ENCODE results near the gene CLK4.

The CLK4 gene

GRCh38 chr5:178637356-178638074, 10.7 kb upstream of the CLK4 start:
- DNase-seq (ENCODE audit: low spot score), result no peak

- DNase-seq (ENCODE audit: low spot score), result no peak
Observed at GRCh38 chr5:178632285-178632684, 5.4 kb upstream of the CLK4 start.

- DNase-seq (ENCODE audit: low spot score), result no peak
Observed at GRCh38 chr5:178630951-178631350, 4.1 kb upstream of the CLK4 start.

- no peak for DNase-seq (ENCODE audit: low spot score)
Observed at GRCh38 chr5:178630475-178630930, 3.7 kb upstream of the CLK4 start.

GRCh38 chr5:178627259-178627598, 379 bp upstream of the CLK4 start:
- no peak for DNase-seq (ENCODE audit: low spot score)

- DNase-seq (ENCODE audit: low spot score), result no peak
Observed at GRCh38 chr5:178625679-178626483, 969 bp downstream of the CLK4 start.

- DNase-seq (ENCODE audit: low spot score), result no peak
Observed at GRCh38 chr5:178624631-178625546, 2.0 kb downstream of the CLK4 start.

- no peak for DNase-seq (ENCODE audit: low spot score)
Observed at GRCh38 chr5:178622679-178623247, 4.1 kb downstream of the CLK4 start.

- DNase-seq (ENCODE audit: low spot score), result no peak
Observed at GRCh38 chr5:178619390-178619789, 7.5 kb downstream of the CLK4 start.

GRCh38 chr5:178612299-178612698, 14.6 kb downstream of the CLK4 start:
- no peak for DNase-seq (ENCODE audit: low spot score)

GRCh38 chr5:178606269-178606668, 20.6 kb downstream of the CLK4 start:
- no peak for DNase-seq (ENCODE audit: low spot score)

GRCh38 chr5:178605788-178606187, 21.1 kb downstream of the CLK4 start:
- no peak for DNase-seq (ENCODE audit: low spot score)

- no peak for DNase-seq (ENCODE audit: low spot score)
Observed at GRCh38 chr5:178602752-178603151, 24.1 kb downstream of the CLK4 start.

- no peak for DNase-seq (ENCODE audit: low spot score)
Observed at GRCh38 chr5:178595750-178596149, 31.1 kb downstream of the CLK4 start.

- DNase-seq (ENCODE audit: low spot score), result no peak
Observed at GRCh38 chr5:178595150-178595549, 31.7 kb downstream of the CLK4 start.

- DNase-seq (ENCODE audit: low spot score), result no peak
Observed at GRCh38 chr5:178590924-178591423, 35.9 kb downstream of the CLK4 start.

- peak; percentile 83 for DNase-seq (ENCODE audit: low spot score)
Observed at GRCh38 chr5:178590141-178590923, 36.5 kb downstream of the CLK4 start, which contains the start of gene COL23A1. COL23A1 (minus strand) TSS chr5:178590393.

GRCh38 chr5:178589180-178590140, 37.4 kb downstream of the CLK4 start:
- DNase-seq (ENCODE audit: low spot score), result no peak

GRCh38 chr5:178588769-178589168, 38.1 kb downstream of the CLK4 start:
- no peak for DNase-seq (ENCODE audit: low spot score)
